Amygdala (tissue), 56 donors: ENCODE measurements around the gene CARS1.

ENCODE experiments used
- DNase-seq, 56 donors: peaks; one replicate each; lab custom pipeline; 2025; lab: John Stamatoyannopoulos, UW

CARS1 gene

GRCh38 chr11:2995893-2996554, 61.2 kb downstream of the CARS1 start:
- DNase-seq: no peak

GRCh38 chr11:2995031-2995561, 62.1 kb downstream of the CARS1 start:
- DNase-seq: no peak

DNA sequence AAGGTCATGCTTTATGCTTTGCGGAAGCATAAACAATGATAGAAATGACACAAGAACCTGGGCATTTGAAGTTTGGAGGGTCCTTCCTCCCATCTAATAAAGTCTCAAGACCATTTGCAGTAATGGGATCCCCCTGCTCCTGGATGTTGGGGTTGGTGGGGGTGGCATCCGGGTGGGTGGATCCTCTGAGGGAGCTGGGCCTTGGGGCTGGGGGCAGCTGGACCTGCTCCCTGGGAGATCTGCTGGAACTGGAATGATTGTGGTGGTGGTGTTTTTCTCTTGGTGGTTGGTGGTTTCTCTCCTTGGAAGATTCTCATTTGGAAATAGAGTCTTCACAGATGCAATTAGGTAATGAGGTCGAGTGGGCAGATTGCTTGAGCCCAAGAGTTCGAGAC, 62.9 kb downstream of the CARS1 start:
- no peak for DNase-seq

DNA sequence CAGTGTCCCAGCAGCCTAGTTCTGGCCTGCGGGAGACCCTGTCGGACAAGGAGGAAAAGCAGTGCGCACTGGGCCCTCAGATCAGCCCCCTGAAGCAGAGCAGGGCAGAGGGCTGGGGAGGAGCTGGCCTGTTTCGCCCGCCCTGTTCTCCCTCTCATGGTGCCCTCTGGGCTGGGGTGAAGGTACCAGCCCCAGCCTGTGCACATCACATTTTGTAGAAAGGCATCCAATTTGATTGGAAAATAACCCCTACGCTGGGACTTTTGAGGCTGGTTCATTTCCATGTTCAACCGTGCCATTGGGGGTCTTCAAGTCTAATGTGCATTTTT, 64.3 kb downstream of the CARS1 start:
- DNase-seq: no peak

DNA sequence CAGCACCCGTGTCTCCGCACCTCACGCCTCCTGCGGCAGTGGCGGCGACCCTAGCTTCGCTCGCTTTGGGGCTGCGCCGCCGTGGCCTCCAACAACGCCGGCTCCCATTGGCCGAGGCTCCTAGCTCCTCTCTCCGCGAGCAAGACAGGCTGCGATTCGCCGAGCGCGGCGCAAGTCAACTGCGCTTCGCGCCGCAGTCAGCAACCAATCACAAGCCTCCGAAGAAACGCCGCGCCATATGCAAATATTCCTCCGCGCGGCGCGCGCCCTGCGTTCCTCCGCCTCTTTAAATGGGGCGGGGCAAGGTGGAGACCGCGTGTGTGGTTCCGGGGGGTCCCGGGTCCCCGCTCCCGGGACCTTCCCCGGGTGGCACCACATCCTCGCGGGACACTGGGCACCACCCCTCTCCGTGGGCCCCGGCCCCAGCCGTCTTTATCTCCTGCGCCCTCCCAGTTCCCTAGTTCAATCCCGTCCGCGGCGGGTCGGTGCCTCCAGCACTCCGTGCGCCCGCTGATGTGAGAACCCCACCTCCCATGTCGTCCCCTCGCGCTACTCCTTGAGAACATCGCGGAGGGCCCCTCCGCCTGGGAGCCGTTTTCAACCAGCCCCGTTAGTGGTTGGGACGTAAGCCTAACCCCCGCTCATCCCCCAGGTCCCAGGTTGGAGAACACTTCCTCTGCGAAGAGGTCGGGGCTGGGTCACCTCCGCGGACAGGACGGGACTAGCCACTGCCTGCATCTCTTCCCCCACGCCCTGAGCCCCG, 64.8 kb downstream of the CARS1 start, which contains the start of gene NAP1L4:
Gene NAP1L4 (minus strand): TSS at position 96 of the 763 bp plus-strand sequence. CDS start 13,109 bp downstream, outside the sequence.
- peak; percentile 62 to 98 (median 91) for DNase-seq

DNA sequence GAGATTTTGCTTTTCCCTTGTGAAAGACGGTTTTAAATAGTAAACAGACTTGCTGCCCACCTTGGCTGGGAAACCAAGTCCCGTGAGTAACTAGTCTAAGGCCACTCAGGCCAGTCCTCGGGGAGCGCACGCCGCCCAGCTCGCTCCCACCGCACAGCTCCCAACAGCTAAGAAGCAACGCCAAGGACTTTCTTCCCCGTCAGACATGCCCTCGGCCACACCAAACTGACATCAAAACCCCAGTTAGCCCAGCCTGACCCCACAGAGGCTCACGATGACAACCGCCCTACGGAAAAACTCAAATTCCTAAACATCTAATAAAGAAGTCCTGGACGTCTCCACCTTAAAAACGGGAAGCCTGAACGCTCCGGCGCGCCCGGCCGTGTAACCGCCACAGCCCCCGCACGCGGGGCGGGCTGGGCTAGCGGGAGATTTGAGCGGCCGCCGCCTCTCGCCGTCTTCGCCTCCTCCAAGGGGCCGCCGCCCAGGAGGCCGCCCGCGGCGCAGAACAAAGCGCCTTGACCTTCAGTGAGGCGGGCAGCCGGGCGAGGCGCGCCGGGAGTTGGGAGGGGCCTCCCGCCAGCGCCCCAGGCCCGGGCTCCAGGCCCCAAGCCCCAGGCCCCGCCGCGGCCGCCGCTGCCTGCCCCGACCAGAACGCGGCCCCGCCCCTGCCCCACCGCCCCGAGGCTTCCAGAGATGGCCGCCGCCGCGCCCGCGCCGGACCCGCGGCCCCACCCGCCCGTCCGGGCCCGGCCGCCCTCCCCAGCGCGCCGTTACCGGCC, 65.6 kb downstream of the CARS1 start:
- DNase-seq: peak in 11 of 56 donors; percentile 52 to 70 (median 59)

DNA sequence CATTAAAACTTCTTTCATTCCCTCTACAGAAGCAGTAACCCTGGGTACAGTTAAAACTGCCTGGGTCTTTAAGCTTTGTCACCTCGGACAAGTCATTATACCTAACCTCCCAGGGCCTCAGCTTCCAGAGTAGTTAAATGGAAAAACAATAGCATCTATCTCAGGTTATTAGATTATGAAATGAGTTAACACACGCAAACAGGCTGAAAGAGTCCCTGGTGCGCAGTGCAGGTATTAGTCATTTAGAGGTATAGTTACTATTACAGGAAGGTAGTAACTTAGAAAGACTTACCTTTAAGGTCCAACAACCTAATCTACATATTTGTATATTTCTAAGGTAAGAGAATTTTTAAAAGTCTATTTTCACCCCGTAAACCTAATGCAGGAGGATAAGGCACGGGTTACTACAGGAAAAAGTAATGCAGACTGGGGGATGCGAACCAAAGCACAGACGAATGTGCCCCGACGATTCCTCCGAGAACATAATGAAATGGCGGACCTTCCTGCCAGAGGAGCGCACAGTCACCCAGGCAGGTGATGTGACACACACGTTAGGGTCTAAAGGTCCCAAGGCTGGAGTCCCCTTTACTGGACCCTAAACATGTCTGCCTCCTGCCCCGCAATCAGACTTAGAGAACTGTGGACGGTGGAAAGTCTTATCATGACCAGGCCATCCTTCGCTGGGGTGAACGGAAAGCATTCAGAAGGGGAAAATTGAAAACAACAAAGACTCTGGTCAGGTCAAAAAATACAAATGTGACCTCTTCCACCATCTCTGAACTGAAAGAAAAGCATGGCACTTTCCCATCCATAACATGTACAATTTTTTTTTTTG, 66.4 kb downstream of the CARS1 start:
- no peak for DNase-seq

DNA sequence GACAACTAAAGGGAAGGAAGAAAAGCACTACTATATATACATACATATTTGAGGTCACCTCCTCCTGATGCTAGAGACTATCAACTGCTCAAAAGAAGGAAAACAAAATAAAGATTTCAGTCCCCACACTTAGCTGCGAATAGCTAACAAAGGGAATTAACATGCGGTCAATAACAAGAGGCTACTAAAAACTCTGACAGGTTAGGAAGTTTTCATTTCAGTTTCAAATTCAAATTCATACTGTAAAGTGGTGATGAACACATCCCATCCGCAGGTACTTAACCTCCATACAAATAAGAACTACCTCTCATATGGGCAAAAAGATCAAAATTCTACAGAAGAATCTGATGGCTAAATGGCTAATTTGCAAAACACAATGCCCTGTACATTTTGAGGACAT, 67.7 kb downstream of the CARS1 start:
- no peak for DNase-seq

- no peak for DNase-seq
Measured at GRCh38 chr11:2989006-2989405, 68.2 kb downstream of the CARS1 start.

DNA sequence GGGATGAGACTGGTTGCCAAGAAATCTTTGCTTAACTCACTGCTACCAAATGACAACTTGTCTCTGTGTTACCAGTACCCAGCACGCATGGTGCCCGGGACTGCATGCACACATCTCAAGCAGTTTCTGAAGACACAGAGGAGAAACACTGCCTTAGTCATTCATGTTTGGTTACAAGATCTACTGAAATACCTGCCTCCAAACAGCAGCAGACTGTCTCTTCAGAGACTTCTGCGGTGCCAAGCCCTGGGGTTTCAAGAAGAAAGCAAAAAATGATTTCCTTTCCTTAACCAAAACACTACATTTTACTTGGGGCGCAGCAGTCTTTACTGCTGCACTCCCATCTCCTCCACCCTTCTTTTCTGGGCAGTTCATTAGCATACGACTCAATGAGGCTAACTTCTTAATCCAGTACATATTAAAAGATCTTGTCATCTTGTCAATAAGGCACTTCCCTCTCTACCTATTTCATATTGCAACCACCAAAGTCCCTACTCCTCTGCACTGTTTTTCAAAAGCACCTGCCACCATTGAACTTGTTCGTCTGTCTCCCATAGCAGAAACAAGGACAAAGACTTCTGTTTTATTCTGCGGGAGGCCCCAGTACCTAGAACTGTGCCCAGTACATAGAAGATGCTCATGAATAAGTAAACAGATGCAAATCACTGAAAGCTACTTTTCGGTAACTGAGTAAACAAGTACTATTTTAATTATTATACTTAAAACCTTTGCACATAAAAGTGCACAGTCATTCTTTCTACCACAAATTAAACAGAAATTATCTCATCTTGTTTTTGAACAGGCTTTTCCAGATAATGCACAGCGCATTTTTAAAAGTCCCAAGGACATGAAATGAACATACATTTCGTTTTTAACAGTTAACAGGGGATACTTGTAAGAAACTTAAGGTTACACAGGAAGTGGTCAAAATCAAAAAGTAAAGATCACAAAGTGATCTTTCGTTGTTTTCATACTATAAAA, 69.1 kb downstream of the CARS1 start:
- DNase-seq: no peak

DNA sequence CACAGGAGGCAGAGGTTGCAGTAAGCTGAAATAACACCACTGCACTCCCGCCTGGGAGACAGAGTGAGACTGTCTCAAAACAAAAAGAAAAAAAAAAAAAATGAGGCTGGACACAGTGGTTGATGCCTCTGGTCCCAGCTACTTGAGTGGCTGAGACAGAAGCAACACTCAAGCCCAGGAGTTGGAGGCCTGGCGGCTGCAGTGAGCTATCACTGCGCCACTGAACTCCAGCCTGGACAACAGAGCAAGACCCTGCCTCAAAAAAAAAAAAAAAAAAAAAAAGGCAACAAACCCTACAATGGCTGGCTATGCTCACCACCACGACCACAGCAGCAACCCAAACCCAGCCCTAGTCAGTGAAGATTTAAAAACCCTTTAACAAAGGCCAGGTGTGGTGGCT, 73.3 kb downstream of the CARS1 start:
- DNase-seq: no peak

DNA sequence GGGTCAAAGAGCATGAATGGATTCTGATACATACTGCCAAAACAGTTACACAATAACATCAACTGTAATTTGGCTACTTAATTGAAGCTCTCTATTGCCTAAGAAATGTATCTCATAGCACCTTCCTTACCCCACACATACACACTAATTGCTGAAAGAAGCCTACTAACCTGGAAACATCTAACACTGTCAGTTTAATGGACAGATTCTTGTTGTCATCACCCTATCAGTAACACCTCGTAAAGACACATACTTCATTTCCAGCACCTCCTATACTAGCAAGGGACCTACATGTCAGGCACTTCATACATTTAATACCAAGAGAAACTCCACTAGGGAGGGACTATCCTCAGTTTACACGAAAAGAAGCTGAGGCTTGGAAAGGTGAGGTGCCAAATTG, 75.0 kb downstream of the CARS1 start:
- DNase-seq: no peak

- no peak for DNase-seq
Measured at GRCh38 chr11:2981130-2981529, 76.1 kb downstream of the CARS1 start.

- DNase-seq: no peak
Measured at GRCh38 chr11:2980168-2980840, 76.9 kb downstream of the CARS1 start.

- DNase-seq: no peak
Measured at GRCh38 chr11:2977113-2977512, 80.1 kb downstream of the CARS1 start.

GRCh38 chr11:2976294-2977063, 80.7 kb downstream of the CARS1 start:
- no peak for DNase-seq

DNA sequence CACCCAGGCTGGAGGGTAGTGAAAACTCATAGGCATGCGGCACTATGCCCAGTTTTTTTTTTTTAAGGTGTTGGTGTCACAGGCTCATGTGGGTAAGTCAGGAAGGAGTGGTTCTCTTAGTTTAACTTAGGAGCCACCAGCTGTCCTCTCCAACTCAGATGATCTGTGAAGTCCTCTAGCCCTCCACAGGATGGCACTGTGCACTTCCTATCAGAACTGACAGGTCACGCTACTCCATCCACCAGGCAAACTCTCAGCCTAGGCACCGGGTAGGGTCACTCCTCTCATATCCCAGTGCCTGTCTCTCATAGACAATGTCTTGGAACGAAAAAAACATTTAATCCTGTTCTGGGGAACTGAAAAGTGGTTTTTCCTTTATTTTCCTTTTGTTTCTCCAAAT, 81.6 kb downstream of the CARS1 start:
- peak in 30 of 56 donors; percentile 4 to 71 (median 29) for DNase-seq

GRCh38 chr11:2974272-2974671, 83.0 kb downstream of the CARS1 start:
- no peak for DNase-seq
